Myometrial cell (primary cell): ENCODE data around the gene ONECUT2. TPM values are rescaled to one million over a fixed set of nuclear protein-coding genes. Genes with fewer than 3 reads are reported as not detected.

Source experiments
- total RNA-seq: library from RNA; depleted of rRNA; stranded (reverse); fragments of >200 nt; gene quantifications from 2 replicates; pipeline ENCODE4 v1.2.3, GENCODE V29; 2015

The ONECUT2 gene
- not detected in 2 replicates for total RNA-seq

DNA sequence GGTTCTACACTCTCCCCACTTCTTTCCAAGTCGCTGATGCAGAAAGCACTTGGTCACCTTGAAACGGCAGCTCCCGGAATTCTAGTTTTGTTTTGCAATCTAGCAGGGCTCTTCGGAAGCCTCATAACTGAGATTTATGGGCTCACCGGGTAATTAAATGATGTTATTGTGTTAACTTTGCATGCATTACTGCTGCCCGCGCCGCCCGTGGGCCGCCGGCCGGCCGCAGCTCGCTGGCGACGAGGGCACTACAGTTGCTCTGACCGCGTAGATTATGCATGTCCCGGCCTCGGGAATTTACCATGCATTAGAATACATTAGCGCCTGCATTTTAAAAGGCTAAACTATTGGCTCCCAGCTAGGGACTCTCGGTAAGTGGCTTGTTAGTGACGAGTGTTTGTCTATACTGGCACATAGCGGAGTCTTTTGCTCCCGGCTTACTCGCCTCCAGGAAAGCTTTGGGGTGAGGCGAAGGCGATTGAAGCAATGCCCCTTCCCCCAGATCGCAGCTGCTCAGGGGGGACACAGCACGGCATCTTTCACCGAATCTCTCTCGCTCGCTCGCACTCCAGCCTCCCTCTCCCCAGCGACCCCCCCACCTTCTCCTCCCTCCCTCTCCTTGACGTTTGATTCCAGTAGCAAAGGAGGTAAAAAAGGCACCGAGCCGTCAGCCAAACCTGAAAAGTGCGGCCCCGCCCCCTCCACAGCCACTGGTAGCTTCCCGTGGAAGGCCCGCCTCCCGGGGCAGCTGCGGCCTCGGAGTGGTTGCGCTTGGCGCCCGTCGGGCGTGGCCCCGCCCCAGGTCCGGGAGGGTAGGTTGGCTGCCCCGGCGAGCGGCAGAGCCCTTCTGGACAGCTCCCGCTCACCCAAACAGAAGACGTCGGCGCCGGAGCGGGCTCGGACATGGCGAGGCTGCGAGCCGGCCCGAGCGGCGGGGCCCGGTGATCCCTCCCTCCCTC lies at the start of gene ONECUT2:
Gene ONECUT2, plus strand, starts transcription at position 839 of the 959 bp plus-strand sequence. CDS start 343 bp downstream, outside the sequence.

Other genes with a start within 250 kb of the ONECUT2 start
- not detected in 2 replicates for gene ST8SIA3, start 82.8 kb upstream of the ONECUT2 start, total RNA-seq
- gene FECH, start 151.3 kb downstream of the ONECUT2 start, total RNA-seq: 23.4 and 59.4 TPM in 2 replicates
- 142 and 146 TPM in 2 replicates for gene NARS1, start 186.5 kb downstream of the ONECUT2 start, total RNA-seq